Measurements from ENCODE around the gene TRAP1. TPM values are rescaled to one million over a fixed set of nuclear protein-coding genes. Genes with fewer than 3 reads are reported as not detected.

TRAP1 gene
- 37.7 and 41.2 TPM in 2 replicates for total RNA-seq

GRCh38 chr16:3717235-3718018 is at the start of gene TRAP1:
Gene TRAP1, minus strand, starts transcription at chr16:3717524. Its CDS starts 16 bp downstream, at chr16:3717508.

GRCh38 chr16:3654249-3654991 is 62.9 kb downstream of the TRAP1 start, which contains the start of gene DNASE1:
Gene DNASE1, plus strand, starts transcription at chr16:3654691. Its CDS starts 683 bp downstream, at chr16:3655374.

GRCh38 chr16:3611146-3611975 is 106.0 kb downstream of the TRAP1 start, which contains the start of gene SLX4:
Gene SLX4, minus strand, starts transcription at chr16:3611606. Its CDS starts 2,642 bp downstream, at chr16:3608964.

Other genes with a start within 250 kb of the TRAP1 start
- not detected in 2 replicates for gene C16orf90, start 222.0 kb downstream of the TRAP1 start, total RNA-seq
- gene CLUAP1, start 216.5 kb downstream of the TRAP1 start, total RNA-seq: 13.2 and 19.5 TPM in 2 replicates
- 0.19 TPM in 1 of 2 replicates, not detected in the other for gene NLRC3, start 140.1 kb downstream of the TRAP1 start, total RNA-seq
- 2.7 and 3.2 TPM in 2 replicates for gene SLX4, start 105.9 kb downstream of the TRAP1 start, total RNA-seq
- 5.4 and 6.5 TPM in 2 replicates for gene DNASE1, start 62.8 kb downstream of the TRAP1 start, total RNA-seq
- 36.8 and 37.5 TPM in 2 replicates for gene CREBBP, start 163.2 kb upstream of the TRAP1 start, total RNA-seq